ENCODE results near the gene SPACA5B.
"Not testable (repeated sequence)": the region's sequence is repeated elsewhere in the genome, so short reads cannot be mapped to it uniquely, and the experiment has no call there.

SPACA5B gene

GRCh38 chrX:48130326-48130725 lies at the start of gene SPACA5B:
Gene SPACA5B, plus strand, starts transcription at chrX:48130626. Its CDS starts 62 bp downstream, at chrX:48130688.
- DNase-seq = not testable (repeated sequence)

DNA sequence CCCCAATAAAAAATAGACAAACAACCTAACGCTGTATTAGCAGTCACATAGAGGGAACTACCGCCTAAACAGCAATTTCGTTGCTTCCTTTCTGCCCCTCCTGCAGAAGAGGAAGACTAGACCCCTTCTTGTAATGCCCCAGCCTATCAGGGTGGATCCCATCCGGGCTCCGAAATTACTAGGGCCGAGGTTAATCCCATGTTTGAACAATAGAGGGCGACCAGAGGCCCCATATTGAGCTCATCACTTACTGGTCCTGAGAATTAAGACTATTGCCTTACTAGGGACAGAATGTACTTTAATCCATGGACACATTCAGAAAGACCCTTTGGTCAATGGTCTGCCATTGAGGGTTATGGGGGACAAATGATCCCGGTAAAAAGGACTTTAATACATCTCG lies 47.2 kb upstream of the SPACA5B start:
- DNase-seq = peak; percentile 26

GRCh38 chrX:48083706-48084105 lies 46.7 kb upstream of the SPACA5B start:
- DNase-seq = no peak

DNA sequence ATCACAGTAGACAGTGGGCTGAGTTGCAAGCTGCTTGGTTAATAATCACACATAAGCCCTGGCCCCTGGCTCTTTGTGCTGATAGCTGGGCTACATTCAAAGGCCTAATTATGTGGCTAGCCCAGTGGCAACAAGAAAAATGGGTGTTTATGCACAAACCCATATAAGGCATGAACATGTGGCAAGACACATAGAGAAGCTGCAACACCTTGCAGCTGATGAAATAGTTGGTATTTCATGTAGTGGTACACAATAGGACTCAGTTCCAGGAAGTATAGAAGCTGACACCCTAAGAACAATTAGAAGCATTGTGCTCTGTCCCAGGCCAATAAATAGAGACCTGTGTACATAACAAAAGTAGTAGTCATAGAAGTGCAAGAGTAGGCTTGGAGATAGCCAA lies 44.3 kb upstream of the SPACA5B start:
- DNase-seq = no peak

DNA sequence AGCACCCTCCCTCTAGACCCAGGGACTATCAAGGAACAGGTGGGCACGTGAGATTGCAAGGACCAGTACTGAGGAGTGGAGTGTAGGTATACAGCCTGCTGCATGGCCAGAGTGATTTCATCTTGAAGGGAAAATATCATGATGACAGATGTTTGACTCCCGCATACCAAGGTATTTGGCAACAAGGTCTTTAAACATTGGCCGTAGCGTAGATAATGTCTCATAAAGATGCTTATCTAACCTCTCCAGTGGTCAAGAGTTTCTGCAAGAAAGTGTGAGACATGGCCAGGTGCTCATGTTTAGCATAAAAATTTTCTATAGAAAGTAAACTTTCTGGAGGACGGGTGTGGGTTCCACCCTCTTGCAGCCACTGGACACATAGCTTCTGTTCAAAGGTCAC lies 40.3 kb upstream of the SPACA5B start:
- DNase-seq = no peak

DNA sequence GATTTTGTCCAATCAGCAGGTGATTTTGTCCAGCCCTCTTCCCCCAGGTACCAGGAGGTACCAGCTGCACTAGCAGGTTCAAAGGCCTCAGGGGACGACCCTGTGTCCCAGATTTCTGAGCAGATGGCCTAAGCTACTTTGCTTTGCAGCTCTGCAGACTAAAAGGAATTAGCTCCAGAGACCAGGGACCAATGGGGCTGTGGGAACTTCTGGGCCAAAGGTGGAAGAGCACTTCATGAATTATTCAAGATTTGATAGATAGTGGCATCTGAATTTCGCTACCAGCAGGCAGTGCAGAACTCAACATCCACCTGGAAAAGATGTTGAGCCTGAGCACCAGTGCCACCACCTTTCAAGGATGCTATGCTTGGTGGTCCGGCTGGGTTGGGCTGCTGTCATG lies 37.9 kb upstream of the SPACA5B start:
- not testable (repeated sequence) for DNase-seq

DNA sequence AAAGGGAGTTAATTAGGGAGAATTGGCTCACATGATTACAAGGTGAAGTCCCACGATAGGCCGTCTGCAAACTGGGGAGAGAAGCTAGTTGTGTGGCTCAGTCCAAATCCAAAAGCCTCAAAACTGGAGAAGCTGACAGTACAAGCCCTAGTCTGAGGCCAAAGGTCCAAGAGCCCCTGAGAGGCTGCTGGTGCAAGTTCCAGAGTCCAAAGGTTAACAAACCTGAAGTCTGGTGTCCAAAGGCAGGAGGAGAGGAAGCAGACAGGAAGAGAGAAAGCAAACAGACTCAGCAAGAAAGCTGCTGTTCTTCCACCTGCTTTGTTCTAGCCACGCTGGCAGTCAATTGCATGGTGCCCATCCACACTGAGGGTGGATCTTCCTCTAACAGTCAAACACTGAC lies 29.0 kb upstream of the SPACA5B start:
- DNase-seq = no peak

DNA sequence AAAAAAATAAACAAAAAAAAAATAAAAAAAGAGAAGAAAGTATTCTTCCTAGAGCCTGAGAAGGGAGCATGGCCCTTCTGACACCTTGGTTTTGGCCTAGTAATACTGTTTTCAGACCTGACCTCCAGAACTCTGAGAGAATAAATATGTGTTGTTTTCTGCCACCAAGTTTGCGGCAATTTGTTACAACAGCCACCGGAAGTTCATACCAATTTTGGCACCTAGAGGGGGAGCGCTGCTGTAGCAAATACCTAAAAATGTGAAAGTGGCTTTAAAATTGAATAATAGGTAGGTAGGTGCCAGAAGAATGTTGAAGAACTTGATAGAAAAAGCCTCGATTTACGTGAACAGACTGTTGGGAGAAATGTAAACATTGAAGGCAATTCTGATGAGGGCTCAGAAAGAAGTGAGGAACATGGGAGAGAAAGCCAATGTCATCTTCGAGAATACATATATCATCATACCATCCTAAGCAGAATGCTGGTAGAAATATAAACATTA lies 27.5 kb upstream of the SPACA5B start:
- DNase-seq = no peak

- DNase-seq = no peak
Measured at GRCh38 chrX:48107717-48108116, 22.7 kb upstream of the SPACA5B start.

- not testable (repeated sequence) for DNase-seq
Measured at GRCh38 chrX:48125286-48125685, 5.1 kb upstream of the SPACA5B start.

GRCh38 chrX:48132308-48132844 lies 1.9 kb downstream of the SPACA5B start:
- DNase-seq = not testable (repeated sequence)

DNA sequence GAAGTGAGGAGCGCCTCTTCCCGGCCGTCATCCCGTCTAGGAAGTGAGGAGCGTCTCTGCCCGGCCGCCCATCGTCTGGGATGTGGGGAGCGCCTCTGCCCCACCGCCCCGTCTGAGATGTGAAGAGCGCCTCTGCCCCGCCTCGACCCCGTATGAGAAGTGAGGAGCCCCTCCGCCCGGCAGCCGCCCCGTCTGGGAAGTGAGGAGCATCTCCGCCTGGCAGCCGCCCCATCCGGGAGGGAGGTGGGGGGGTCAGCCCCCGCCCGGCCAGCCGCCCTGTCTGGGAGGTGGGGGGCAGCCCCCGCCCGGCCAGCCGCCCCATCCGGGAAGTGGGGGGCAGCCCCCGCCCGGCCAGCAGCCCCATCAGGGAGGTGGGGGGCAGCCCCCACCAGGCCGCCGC lies 8.7 kb downstream of the SPACA5B start:
- DNase-seq = not testable (repeated sequence)

GRCh38 chrX:48141810-48142508 lies 11.5 kb downstream of the SPACA5B start:
- DNase-seq = not testable (repeated sequence)

DNA sequence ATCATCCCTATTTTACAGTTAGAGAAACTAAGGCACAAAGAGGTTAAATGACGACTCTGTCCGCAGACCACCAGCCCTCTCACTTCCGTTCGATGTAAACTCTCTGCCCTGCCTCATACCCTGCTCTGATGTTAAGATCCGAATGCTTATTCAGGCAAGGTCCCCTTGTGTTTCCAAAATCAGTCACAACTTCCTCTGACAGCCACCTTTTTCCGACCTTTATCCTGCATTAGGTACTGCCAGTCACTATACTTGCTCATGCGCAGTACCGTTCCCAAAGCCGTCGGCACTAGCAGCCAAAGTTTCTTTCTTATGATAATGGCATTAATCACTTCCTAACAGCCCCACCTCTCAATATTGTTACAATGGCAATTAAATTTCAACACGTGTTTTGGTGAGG lies 12.3 kb downstream of the SPACA5B start:
- not testable (repeated sequence) for DNase-seq

DNA sequence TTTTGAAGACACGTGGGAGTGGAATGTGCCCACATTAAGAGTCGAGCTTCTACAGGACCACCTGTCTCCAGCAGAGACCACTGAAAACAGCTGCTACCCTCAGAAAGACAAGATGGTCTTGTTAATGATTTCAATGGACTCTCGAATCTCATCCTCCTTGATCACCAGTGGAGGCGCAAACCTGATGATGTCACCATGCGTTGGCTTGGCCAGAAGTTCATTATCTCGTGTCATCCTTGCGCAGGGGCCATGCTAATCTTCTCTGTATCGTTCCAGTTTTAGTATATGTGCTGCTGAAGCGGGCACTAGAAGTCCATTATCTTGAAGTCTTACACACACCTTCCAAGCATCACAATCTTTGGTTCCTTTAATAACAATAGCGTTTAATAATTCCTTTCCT lies 23.3 kb downstream of the SPACA5B start:
- DNase-seq = no peak

- DNase-seq = no peak
Measured at GRCh38 chrX:48154796-48155195, 24.4 kb downstream of the SPACA5B start.

DNA sequence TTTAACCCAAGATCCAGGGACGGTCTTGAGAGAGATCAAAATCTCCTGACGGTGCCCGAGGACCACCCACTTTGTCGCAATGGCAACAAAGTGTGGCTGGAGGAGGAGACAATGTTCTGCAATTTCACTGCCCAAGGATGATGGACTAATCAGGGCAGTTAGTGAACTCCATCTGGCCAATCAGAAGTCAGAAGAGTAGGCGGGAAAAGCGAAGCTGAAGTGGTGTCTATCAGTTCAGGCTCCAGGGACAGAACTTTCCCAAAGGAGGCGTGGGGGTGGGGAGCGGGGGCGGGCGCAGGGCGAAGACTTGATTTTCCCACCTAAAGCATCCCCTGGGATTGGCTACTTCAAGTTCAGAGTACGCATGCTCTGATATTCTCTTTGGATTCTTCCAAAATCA lies 25.6 kb downstream of the SPACA5B start:
- DNase-seq = no peak

GRCh38 chrX:48165241-48165640 lies 34.8 kb downstream of the SPACA5B start:
- DNase-seq = no peak

DNA sequence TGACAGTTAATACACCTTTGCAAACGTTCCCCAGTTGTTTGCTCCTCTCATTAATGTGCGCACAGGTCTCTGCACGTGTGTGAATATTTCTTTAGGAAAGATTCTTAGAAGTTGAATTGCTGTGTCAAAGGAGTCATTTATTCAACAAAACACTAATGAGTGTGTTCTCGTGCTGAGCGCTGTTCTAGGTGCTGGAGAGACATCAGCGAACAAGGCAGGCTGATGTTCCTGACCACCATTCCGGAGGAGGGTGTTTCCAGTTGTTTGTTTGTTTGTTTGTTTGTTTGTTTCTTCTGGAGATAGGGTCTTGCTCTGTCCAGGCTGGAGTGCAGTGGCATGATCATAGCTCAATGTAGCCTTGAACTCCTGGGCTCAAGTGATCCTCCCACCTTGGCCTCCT lies 35.9 kb downstream of the SPACA5B start:
- not testable (repeated sequence) for DNase-seq

GRCh38 chrX:48179691-48180090 lies 49.3 kb downstream of the SPACA5B start:
- DNase-seq = no peak

DNA sequence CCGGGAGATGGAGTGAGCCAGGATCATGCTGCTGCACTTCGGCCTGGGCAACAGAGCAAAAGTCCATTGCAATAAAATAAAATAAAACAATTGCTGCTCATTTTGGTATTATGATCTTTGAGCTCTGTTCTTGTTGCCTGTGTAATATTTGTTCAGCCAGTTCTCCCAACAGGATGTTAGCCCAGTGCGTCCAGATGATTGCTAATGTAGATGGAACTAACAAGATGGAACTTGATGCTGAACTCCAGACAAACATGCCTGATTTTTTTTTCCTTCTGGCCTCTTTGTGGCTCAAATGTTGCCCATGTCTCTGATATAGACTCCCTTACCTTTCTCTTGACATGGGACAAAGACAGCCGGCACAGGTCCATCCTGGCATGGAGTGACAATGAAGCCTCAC lies 50.4 kb downstream of the SPACA5B start:
- DNase-seq = no peak

DNA sequence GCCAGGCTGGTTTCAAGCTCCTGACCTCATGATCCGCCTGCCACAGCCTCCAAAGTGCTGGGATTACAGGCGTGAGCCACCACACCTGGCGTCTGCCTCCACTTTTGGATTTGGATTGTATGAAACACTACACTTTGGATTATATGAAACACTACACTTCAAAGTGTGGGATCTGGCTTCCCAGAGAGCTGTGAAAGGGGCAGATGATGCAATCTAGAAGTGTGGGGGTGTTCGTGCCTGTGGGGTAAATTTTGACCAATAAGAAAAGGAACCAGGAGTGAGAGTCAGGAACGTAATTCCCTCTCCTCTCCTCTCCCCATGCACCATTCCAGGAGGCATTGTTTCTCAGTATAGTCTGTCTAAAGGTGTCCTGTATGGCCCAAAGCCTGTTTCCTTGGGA lies 51.5 kb downstream of the SPACA5B start:
- not testable (repeated sequence) for DNase-seq
